ENCODE results near the gene CDKN1C. TPM values are rescaled to one million over a fixed set of nuclear protein-coding genes. Genes with fewer than 3 reads are reported as not detected.

CDKN1C gene
- total RNA-seq, 4 donors from 2014 or later = 4.1 to 54.6 (median 20.8) TPM

- Histone ChIP-seq H3K36me3 (no peaks in the 10 kb centered on the region), H3K9me3 (no peaks in the 10 kb centered on the region), H3K4me1 (peaks cover 33 to 67% (median 35%) of the 10 kb centered on the region in 3 donors), H3K4me3 (peak overlapping the region; percentile 50 to 79 (median 69)), H3K27me3 (peaks cover 0 to 37% (median 0%) of the 10 kb centered on the region in 4 donors), H3K27ac (peak overlapping the region; percentile 81 to 93 (median 88))
- no CpG with 5 or more reads among the region's 47 CpGs for WGBS, 2 donors
- intact Hi-C loops (cut with DNase I) = no loop called here
- no peak for DNase-seq
- TF ChIP-seq CTCF (IDR thresholded peaks at IDR 0.05) (no peak), POLR2A (IDR thresholded peaks at IDR 0.05) (no peak)
These were observed 44.6 kb upstream of the CDKN1C start for GRCh38 chr11:2929950-2930703.

DNA sequence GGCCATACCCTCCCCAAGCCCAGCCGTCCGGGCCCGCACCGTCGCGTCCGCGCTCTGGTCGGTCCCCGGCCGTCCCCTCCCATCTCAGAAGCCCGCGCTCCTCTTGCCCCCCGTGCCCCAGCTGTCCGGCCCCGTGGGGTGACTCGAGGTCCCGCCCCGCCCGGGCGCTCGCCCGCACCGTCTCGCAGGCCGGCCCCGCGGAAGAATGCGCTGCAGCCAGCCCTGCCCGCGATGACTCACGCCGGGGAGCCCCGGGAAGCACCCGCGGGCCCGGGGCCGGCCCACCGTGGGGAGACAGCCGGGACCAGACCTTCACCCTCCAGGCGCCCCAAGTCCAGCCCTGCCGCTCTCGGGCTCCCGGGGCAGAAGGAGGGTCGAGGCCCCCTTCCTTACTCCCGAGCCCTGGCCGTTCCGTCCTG, 44.0 kb upstream of the CDKN1C start:
- Histone ChIP-seq H3K9me3 (no peaks in the 10 kb centered on the region), H3K4me3 (peak overlapping the region; percentile 50 to 79 (median 69)), H3K27me3 (peaks cover 0 to 37% (median 0%) of the 10 kb centered on the region in 4 donors), H3K27ac (peak overlapping the region; percentile 81 to 93 (median 88)), H3K4me1 (peaks cover 33 to 70% (median 35%) of the 10 kb centered on the region in 3 donors), H3K36me3 (no peaks in the 10 kb centered on the region)
- no peak for DNase-seq
- TF ChIP-seq POLR2A (IDR thresholded peaks at IDR 0.05) (no peak), CTCF (IDR thresholded peaks at IDR 0.05) (no peak)
- intact Hi-C loops (cut with DNase I) = no loop called here
- 0% methylated on average over 1 of the region's 48 CpGs; no CpG with 5 or more reads in 1 of the 2 donors for WGBS, 2 donors

DNA sequence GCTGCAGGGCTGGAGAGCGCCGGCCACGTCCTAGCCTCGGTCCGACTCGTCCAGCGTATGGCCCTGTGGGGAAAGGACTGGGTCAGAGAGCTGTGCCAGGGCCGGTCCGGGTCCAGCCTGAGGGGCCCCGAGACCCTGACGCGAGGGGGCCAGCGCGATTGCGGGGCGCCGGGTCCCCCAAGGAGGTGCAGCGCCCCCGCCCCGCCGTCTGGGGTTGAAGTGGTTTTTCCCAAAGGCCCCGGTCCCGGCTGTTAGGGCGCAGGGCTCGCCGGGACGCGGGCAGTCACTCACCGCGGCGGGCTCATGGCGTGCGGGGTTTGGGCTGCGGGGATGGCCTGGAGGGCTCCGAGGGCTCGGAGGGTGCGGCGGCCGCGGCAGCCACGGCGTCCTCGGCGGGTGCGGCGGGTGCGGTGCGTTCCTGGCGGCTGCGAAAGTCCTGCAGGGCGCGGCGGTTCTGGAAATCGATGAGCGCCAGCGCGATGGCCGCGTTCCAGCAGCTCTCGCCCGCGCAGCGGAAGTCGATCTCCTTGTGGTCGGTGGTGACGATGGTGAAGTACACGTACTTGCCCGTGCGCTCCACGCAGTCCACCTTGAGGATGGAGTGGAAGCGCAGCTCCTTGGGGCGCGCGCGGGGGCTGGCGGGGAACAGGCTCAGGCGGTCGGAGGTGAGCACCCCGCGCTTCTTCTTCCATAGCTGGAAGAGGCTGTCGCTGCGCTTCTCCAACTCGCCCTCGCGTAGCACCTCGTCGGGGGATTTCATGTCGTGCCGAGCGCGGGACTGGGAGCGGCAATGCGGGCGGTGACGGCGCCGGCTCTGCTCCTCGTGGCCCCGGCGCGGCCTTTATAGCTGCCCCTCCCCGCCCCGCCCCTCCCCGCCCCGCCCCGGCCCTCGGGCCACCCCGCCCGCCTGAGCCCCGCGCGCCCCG, 43.3 kb upstream of the CDKN1C start, which contains the start of gene PHLDA2:
PHLDA2 (minus strand) TSS at position 816 of the 926 bp plus-strand sequence; CDS start at position 760, 56 bp downstream.
- DNase-seq = no peak
- Histone ChIP-seq H3K36me3 (no peaks in the 10 kb centered on the region), H3K4me3 (peak within 1 kb of the TSS; percentile 50 to 79 (median 69)), H3K9me3 (no peaks in the 10 kb centered on the region), H3K27me3 (peaks cover 0 to 37% (median 0%) of the 10 kb centered on the region in 4 donors), H3K27ac (peak within 1 kb of the TSS; percentile 81 to 93 (median 88)), H3K4me1 (peaks cover 38 to 73% (median 38%) of the 10 kb centered on the region in 3 donors)
- TF ChIP-seq CTCF (IDR thresholded peaks at IDR 0.05) (peak in 1 of 6 experiments; percentile 21), POLR2A (IDR thresholded peaks at IDR 0.05) (peak in 2 of 4 donors; percentile 80 to 81)
- intact Hi-C loops (cut with DNase I) = no loop called here
- 0 to 12% methylated on average over 4 to 5 of the region's 113 CpGs for WGBS, 2 donors

GRCh38 chr11:2927851-2928604, 42.5 kb upstream of the CDKN1C start:
- Histone ChIP-seq H3K4me3 (peak overlapping the region; percentile 50 to 79 (median 69)), H3K27ac (peak overlapping the region; percentile 81 to 93 (median 88)), H3K27me3 (peaks cover 0 to 37% (median 0%) of the 10 kb centered on the region in 4 donors), H3K4me1 (peaks cover 34 to 67% (median 34%) of the 10 kb centered on the region in 3 donors), H3K9me3 (no peaks in the 10 kb centered on the region), H3K36me3 (no peaks in the 10 kb centered on the region)
- TF ChIP-seq POLR2A (IDR thresholded peaks at IDR 0.05) (peak in 1 of 4 donors; percentile 29), CTCF (IDR thresholded peaks at IDR 0.05) (no peak)
- intact Hi-C loops (cut with DNase I) = no loop called here
- 17 to 23% methylated on average over 16 to 21 of the region's 25 CpGs for WGBS, 2 donors
- DNase-seq = no peak
